HFFc6 (cell line): ENCODE measurements around the gene STX16. TPM values are rescaled to one million over a fixed set of nuclear protein-coding genes. Genes with fewer than 3 reads are reported as not detected.

Experiments used
- DNase-seq: peaks from one replicate; pipeline ENCODE4 v3.0.0-alpha.2; 2018
- H3K27ac Mint-ChIP-seq: 2 replicates; pipeline ENCODE4 v1.8.0; 2020; ENCODE audit warnings: mild to moderate bottlenecking, mixed read lengths
- H3K27me3 Mint-ChIP-seq: 2 replicates; pipeline ENCODE4 v1.8.0; 2021; ENCODE audit warnings: mild to moderate bottlenecking, moderate library complexity, mixed read lengths; ENCODE audit not compliant: insufficient read depth
- H3K36me3 Mint-ChIP-seq: 2 replicates; pipeline ENCODE4 v1.8.0; 2021; ENCODE audit warnings: low read depth, mixed read lengths
- H3K4me1 Mint-ChIP-seq: 2 replicates; pipeline ENCODE4 v1.8.0; 2020; ENCODE audit warnings: low read depth, mixed read lengths
- H3K4me3 Mint-ChIP-seq: 2 replicates; pipeline ENCODE4 v1.8.0; 2020; ENCODE audit warnings: mild to moderate bottlenecking, moderate library complexity, mixed read lengths
- H3K9me3 Mint-ChIP-seq: 2 replicates; pipeline ENCODE4 v1.8.0; 2020; ENCODE audit warnings: mild to moderate bottlenecking, mixed read lengths
- CTCF ChIP-seq: fragments of 200-600 bp; sonication (generic); IDR thresholded peaks from 2 replicates; pipeline ENCODE4 v1.5.0; 2021; ENCODE audit warnings: antibody characterized with exemption, mild to moderate bottlenecking
- total RNA-seq, 6 experiments: library from RNA; stranded (reverse); fragmentation: NEBNext Ultra II Directional; extraction: Animal tissue kit (Norgen Biotek cat#: 25700); gene quantifications; 2 replicates in 1 of 6; 3 replicates in 5 of 6; pipeline ENCODE4 v1.2.3, GENCODE V29; 2021

Gene STX16
- total RNA-seq, 6 experiments from 2014 or later, result 44.4 to 51.8 (median 48.3) TPM

GRCh38 chr20:58629215-58629580 lies 21.9 kb upstream of the STX16 start:
- no peak for DNase-seq
- no peak overlapping the region for H3K4me3 Mint-ChIP-seq
- peaks cover 51% of the 10 kb centered on the region for H3K4me1 Mint-ChIP-seq
- H3K27me3 Mint-ChIP-seq, result peaks cover 4% of the 10 kb centered on the region
- TF ChIP-seq CTCF, result no peak
- no peaks in the 10 kb centered on the region; the same call in 1 of the 2 replicates for H3K9me3 Mint-ChIP-seq
- peak overlapping the region; percentile 71 for H3K27ac Mint-ChIP-seq
- H3K36me3 Mint-ChIP-seq, result peaks cover 7% of the 10 kb centered on the region

GRCh38 chr20:58630063-58630462 lies 21.0 kb upstream of the STX16 start:
- Mint-ChIP-seq H3K4me3 (no peak overlapping the region), H3K27ac (peak overlapping the region; percentile 71), H3K4me1 (peaks cover 60% of the 10 kb centered on the region), H3K27me3 (peaks cover 4% of the 10 kb centered on the region), H3K9me3 (no peaks in the 10 kb centered on the region), H3K36me3 (peaks cover 7% of the 10 kb centered on the region)
- DNase-seq, result peak; percentile 67
- 0 out of 2 replicates have a peak, but pooled peaks have one; percentile 22 for TF ChIP-seq CTCF

- H3K4me3 Mint-ChIP-seq, result no peak overlapping the region
- H3K36me3 Mint-ChIP-seq, result no peaks in the 10 kb centered on the region
- H3K27me3 Mint-ChIP-seq, result peaks cover 4% of the 10 kb centered on the region
- no peak overlapping the region for H3K27ac Mint-ChIP-seq
- no peak for TF ChIP-seq CTCF
- H3K9me3 Mint-ChIP-seq, result no peaks in the 10 kb centered on the region
- H3K4me1 Mint-ChIP-seq, result peaks cover 40% of the 10 kb centered on the region
- no peak for DNase-seq
These were observed 17.7 kb upstream of the STX16 start for GRCh38 chr20:58633161-58634053.

- no peak for TF ChIP-seq CTCF
- H3K9me3 Mint-ChIP-seq, result no peaks in the 10 kb centered on the region
- H3K4me3 Mint-ChIP-seq, result no peak overlapping the region
- H3K36me3 Mint-ChIP-seq, result no peaks in the 10 kb centered on the region
- peaks cover 34% of the 10 kb centered on the region for H3K4me1 Mint-ChIP-seq
- DNase-seq, result no peak
- peaks cover 4% of the 10 kb centered on the region for H3K27me3 Mint-ChIP-seq
- peak overlapping the region; percentile 26; the same call in 1 of the 2 replicates for H3K27ac Mint-ChIP-seq
These were observed 17.0 kb upstream of the STX16 start for GRCh38 chr20:58634059-58634458.

GRCh38 chr20:58634521-58635278 lies 16.4 kb upstream of the STX16 start:
- no peaks in the 10 kb centered on the region for H3K9me3 Mint-ChIP-seq
- H3K27ac Mint-ChIP-seq, result peak overlapping the region; percentile 26; the same call in 1 of the 2 replicates
- TF ChIP-seq CTCF, result no peak
- no peaks in the 10 kb centered on the region for H3K36me3 Mint-ChIP-seq
- peaks cover 34% of the 10 kb centered on the region for H3K4me1 Mint-ChIP-seq
- H3K4me3 Mint-ChIP-seq, result no peak overlapping the region
- peaks cover 4% of the 10 kb centered on the region for H3K27me3 Mint-ChIP-seq
- DNase-seq, result no peak
